ENCODE results near the gene HRH2. TPM values are rescaled to one million over a fixed set of nuclear protein-coding genes. Genes with fewer than 3 reads are reported as not detected.

The HRH2 gene
- total RNA-seq, 1 experiment from 2014 or later: not detected

GRCh38 chr5:175729829-175730277, 72.0 kb downstream of the HRH2 start:
- Histone ChIP-seq H3F3A (ENCODE audit: insufficient read depth, low read depth) (no peaks in the 10 kb centered on the region), H3K9me3 (ENCODE audit: insufficient read depth, low read depth) (no peaks in the 10 kb centered on the region)
- intact Hi-C loops (cut with micrococcal nuclease; ENCODE audit: unreplicated experiment): loop anchor here (5.0 kb wide), 2 partner anchors 137 to 1382 kb away; no protein-coding TSS in a partner anchor

DNA sequence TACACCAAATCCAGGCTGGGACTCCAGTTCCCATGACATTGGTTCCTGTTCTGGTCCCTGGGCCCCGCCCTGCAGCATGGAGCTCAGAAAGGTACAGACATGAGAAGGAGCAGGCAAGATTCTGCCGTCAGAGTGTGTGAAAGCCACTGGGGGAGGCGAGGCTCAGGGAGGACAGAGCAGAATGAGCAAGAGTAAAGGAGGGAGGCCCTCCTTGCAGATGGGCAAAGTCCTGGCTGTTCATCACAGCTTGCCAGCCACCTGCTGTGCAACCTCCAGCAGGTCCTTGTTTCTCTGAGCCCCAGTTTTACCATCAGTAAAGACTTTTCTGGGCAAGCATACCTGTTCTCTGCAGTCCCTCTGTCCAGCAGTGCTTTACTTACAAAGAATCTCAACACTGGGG, 73.3 kb downstream of the HRH2 start:
- DNase-seq: no peak
- BruUV-seq (replicated peaks): no TSS peak
- intact Hi-C loops (cut with micrococcal nuclease; ENCODE audit: unreplicated experiment): loop anchor here (5.0 kb wide), 1 partner anchor 136 kb away; no protein-coding TSS in a partner anchor
- Histone ChIP-seq H3K27ac (no peak overlapping the region), H3K79me2 (ENCODE audit: low read depth) (no peaks in the 10 kb centered on the region), H3K9me3 (ENCODE audit: insufficient read depth, low read depth) (no peaks in the 10 kb centered on the region), H3K36me3 (ENCODE audit: low read depth) (no peaks in the 10 kb centered on the region), H4K20me1 (ENCODE audit: insufficient read depth) (no peaks in the 10 kb centered on the region), H3K9me2 (ENCODE audit: insufficient read depth) (no peaks in the 10 kb centered on the region), H3K4me2 (no peak overlapping the region), H3K4me1 (replicated peaks; ENCODE audit: insufficient read depth) (no peaks in the 10 kb centered on the region), H3K27me3 (ENCODE audit: insufficient read depth, low read depth) (no peaks in the 10 kb centered on the region), H2AFZ (no peak overlapping the region), H3F3A (ENCODE audit: insufficient read depth, low read depth) (no peaks in the 10 kb centered on the region), H3K4me3 (no peak overlapping the region)
- ChIA-PET POLR2A (ENCODE audit: unreplicated experiment) (no interaction called here), CTCF (no interaction called here)
- no peak for TF ChIP-seq CTCF (conservative IDR thresholded peaks at IDR 0.05)
- no peak for TF ChIP-seq EZH2 (IDR thresholded peaks at IDR 0.05; ENCODE audit: low read depth)

More at GRCh38 chr5:175729829-175730277, 72.0 kb downstream of the HRH2 start:
- BruUV-seq (replicated peaks): no TSS peak
- Histone ChIP-seq H4K20me1 (ENCODE audit: insufficient read depth) (no peaks in the 10 kb centered on the region), H2AFZ (no peak overlapping the region), H3K4me1 (replicated peaks; ENCODE audit: insufficient read depth) (no peaks in the 10 kb centered on the region), H3K27ac (no peak overlapping the region), H3K36me3 (ENCODE audit: low read depth) (no peaks in the 10 kb centered on the region), H3K9me2 (ENCODE audit: insufficient read depth) (no peaks in the 10 kb centered on the region), H3K4me2 (no peak overlapping the region), H3K4me3 (no peak overlapping the region), H3K27me3 (ENCODE audit: insufficient read depth, low read depth) (no peaks in the 10 kb centered on the region), H3K79me2 (ENCODE audit: low read depth) (no peaks in the 10 kb centered on the region)
- ChIA-PET CTCF (interaction anchor here (0.5 to 1.2 kb wide), 8 partner anchors 21 to 1302 kb away, joined by 3 to 7 read pairs (median 4); no protein-coding TSS in a partner anchor), POLR2A (ENCODE audit: unreplicated experiment) (no interaction called here)
- TF ChIP-seq CTCF (conservative IDR thresholded peaks at IDR 0.05) (peak; percentile 98), EZH2 (IDR thresholded peaks at IDR 0.05; ENCODE audit: low read depth) (no peak)
- peak; percentile 77 to 95 for DNase-seq

- no peaks in the 10 kb centered on the region for H3K9me2 ChIP-seq (ENCODE audit: insufficient read depth)
- BruUV-seq (replicated peaks): no TSS peak
- POLR2A ChIA-PET (ENCODE audit: unreplicated experiment): no interaction called here
Observed at GRCh38 chr5:175731756-175732465, 74.0 kb downstream of the HRH2 start.

More at GRCh38 chr5:175731756-175732465, 74.0 kb downstream of the HRH2 start:
- intact Hi-C loops (cut with micrococcal nuclease; ENCODE audit: unreplicated experiment): loop anchor here (5.0 kb wide), 1 partner anchor 135 kb away; no protein-coding TSS in a partner anchor
- Histone ChIP-seq H3K36me3 (ENCODE audit: low read depth) (no peaks in the 10 kb centered on the region), H3K4me1 (replicated peaks; ENCODE audit: insufficient read depth) (no peaks in the 10 kb centered on the region), H3K4me3 (no peak overlapping the region), H4K20me1 (ENCODE audit: insufficient read depth) (no peaks in the 10 kb centered on the region), H2AFZ (no peak overlapping the region), H3K79me2 (ENCODE audit: low read depth) (no peaks in the 10 kb centered on the region), H3F3A (ENCODE audit: insufficient read depth, low read depth) (no peaks in the 10 kb centered on the region), H3K4me2 (no peak overlapping the region), H3K27ac (no peak overlapping the region), H3K9me3 (ENCODE audit: insufficient read depth, low read depth) (no peaks in the 10 kb centered on the region), H3K27me3 (ENCODE audit: insufficient read depth, low read depth) (no peaks in the 10 kb centered on the region)
- no peak for TF ChIP-seq EZH2 (IDR thresholded peaks at IDR 0.05; ENCODE audit: low read depth)
- no peak for TF ChIP-seq CTCF (conservative IDR thresholded peaks at IDR 0.05)
- CTCF ChIA-PET: no interaction called here
- no peak for DNase-seq

Measured in PC-9 (cell line).